Measurements from ENCODE around the gene GALP. TPM values are rescaled to one million over a fixed set of nuclear protein-coding genes. Genes with fewer than 3 reads are reported as not detected.

Gene GALP
- total and polyA plus RNA-seq, 4 donors, result 0.08 to 0.63 TPM; not detected in 2

DNA sequence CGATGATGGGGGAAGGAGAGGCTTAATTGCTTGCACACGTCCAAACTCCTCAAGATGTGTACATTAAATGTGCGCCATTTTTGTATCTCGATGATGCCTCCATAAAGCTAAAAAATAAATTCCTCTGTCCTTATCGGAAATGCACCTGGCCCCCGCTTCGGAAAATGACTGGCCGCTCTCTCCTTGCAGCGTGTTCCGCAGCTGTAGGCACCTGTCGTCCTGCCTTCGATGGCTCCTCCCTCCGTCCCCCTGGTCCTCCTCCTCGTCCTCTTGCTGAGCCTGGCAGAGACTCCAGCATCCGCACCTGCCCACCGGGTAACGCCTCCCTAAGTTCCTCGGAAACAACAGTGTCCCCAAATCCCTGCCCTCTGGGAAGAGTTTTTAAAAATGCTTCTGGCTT, 1.1 kb downstream of the GALP start:
- no peaks in the 10 kb centered on the region for H3K36me3 ChIP-seq (ENCODE audit: control insufficient read depth in 4 of 4, insufficient read depth in 3 of 4, low read depth in 1 of 4, low read length in 3 of 4)
- H3K4me1 ChIP-seq (ENCODE audit: control insufficient read depth in 4 of 4, insufficient read depth in 4 of 4, low read length in 3 of 4), result peaks cover 4 to 15% (median 7%) of the 10 kb centered on the region in 4 donors
- 86% methylated on average over 18 of the region's 18 CpGs for WGBS
- DNase-seq (ENCODE audit: low spot score), result no peak
- TF ChIP-seq, protein P1, sequence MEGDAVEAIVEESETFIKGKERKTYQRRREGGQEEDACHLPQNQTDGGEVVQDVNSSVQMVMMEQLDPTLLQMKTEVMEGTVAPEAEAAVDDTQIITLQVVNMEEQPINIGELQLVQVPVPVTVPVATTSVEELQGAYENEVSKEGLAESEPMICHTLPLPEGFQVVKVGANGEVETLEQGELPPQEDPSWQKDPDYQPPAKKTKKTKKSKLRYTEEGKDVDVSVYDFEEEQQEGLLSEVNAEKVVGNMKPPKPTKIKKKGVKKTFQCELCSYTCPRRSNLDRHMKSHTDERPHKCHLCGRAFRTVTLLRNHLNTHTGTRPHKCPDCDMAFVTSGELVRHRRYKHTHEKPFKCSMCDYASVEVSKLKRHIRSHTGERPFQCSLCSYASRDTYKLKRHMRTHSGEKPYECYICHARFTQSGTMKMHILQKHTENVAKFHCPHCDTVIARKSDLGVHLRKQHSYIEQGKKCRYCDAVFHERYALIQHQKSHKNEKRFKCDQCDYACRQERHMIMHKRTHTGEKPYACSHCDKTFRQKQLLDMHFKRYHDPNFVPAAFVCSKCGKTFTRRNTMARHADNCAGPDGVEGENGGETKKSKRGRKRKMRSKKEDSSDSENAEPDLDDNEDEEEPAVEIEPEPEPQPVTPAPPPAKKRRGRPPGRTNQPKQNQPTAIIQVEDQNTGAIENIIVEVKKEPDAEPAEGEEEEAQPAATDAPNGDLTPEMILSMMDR (IDR thresholded peaks at IDR 0.05; ENCODE audit: low read depth, low read length, missing input control), result no peak
- no peak for TF ChIP-seq NR2F2 (IDR thresholded peaks at IDR 0.05)
- TF ChIP-seq, protein P2, sequence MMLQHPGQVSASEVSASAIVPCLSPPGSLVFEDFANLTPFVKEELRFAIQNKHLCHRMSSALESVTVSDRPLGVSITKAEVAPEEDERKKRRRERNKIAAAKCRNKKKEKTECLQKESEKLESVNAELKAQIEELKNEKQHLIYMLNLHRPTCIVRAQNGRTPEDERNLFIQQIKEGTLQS (IDR thresholded peaks at IDR 0.05), result no peak
- no peak for TF ChIP-seq FOXA2 (IDR thresholded peaks at IDR 0.05)
- TF ChIP-seq RXRA (IDR thresholded peaks at IDR 0.05), result no peak
- TF ChIP-seq EGR1 (IDR thresholded peaks at IDR 0.05; ENCODE audit: low read depth in 2 of 2), result no peak
- TF ChIP-seq SP1 (IDR thresholded peaks at IDR 0.05), result no peak
- TF ChIP-seq, protein P3, sequence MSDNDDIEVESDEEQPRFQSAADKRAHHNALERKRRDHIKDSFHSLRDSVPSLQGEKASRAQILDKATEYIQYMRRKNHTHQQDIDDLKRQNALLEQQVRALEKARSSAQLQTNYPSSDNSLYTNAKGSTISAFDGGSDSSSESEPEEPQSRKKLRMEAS (IDR thresholded peaks at IDR 0.05), result no peak
- no peak for TF ChIP-seq JUND (IDR thresholded peaks at IDR 0.05)
- no peak for TF ChIP-seq HNF4G (IDR thresholded peaks at IDR 0.05)
- no peaks in the 10 kb centered on the region for H3K9me3 ChIP-seq (ENCODE audit: control insufficient read depth in 4 of 4, low read length in 3 of 4)
- H3K27me3 ChIP-seq (ENCODE audit: control insufficient read depth in 4 of 4, insufficient read depth in 4 of 4, low read length in 3 of 4), result no peaks in the 10 kb centered on the region
- H3K4me3 ChIP-seq (ENCODE audit: low read depth in 1 of 3, low read length in 3 of 3), result no peak overlapping the region
- no peak overlapping the region for H3K27ac ChIP-seq (ENCODE audit: low read depth in 1 of 2, low read length in 2 of 2)
- H3K9ac ChIP-seq (ENCODE audit: low read depth in 1 of 2, low read length in 2 of 2), result no peak overlapping the region

DNA sequence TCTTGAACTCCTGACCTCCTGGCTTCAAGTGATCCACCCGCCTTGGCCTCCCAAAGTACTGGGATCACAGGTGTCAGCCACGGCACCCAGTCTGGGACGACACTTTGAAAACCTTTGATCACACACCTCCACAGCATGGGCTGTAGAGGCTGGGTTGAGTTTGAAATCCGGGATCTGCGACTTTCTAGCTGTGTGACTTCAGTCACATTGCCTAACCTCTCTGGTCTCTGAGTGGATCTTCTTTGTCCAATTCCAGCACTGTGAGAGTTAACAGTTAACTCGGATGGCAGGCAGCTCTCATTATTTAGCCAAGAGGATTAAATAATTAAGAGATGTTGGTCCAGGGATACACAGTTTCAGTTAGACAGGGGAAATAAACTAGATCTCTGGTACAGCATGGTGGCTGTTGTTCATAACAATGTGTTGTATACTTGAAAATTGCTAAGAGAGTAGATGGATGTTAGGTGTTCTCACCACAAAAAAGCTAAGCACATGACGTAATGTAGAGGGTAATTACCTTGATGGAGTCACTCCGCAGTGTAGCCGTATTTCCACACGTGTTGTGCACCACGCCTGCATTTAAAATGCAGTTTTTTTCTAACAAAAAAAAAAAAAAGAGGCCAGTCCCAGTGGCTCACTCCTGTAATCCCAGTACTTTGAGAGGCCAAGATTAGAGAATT, 1.9 kb downstream of the GALP start:
- 67% methylated on average over 11 of the region's 11 CpGs for WGBS
- DNase-seq (ENCODE audit: low spot score), result no peak
- H3K9ac ChIP-seq (ENCODE audit: low read depth in 1 of 2, low read length in 2 of 2), result no peak overlapping the region

DNA sequence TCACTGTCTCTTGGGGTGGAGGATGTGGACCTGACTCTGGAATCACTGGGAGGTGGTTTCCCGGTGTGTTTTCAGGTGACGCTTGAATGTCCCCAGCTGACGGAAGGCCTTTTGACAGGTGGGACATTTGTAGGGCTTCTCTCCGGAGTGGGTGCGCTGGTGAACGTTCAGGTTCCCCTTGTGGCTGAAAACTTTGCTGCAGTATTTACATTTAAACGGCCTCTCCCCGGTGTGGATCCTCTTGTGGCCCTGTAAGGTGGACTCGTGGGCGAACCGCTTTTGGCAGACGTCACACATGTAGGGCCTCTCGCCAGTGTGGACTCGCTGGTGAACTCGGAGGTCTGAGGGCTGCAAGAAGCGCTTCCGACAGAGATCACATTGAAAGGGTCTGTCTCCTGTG, 14.0 kb downstream of the GALP start:
- no peak overlapping the region for H3K27ac ChIP-seq (ENCODE audit: low read depth in 1 of 2, low read length in 2 of 2)
- H3K9ac ChIP-seq (ENCODE audit: low read depth in 1 of 2, low read length in 2 of 2), result no peak overlapping the region
- no peak overlapping the region for H3K4me3 ChIP-seq (ENCODE audit: low read depth in 1 of 3, low read length in 3 of 3)
- WGBS, result 83% methylated on average over 17 of the region's 17 CpGs
- no peak for DNase-seq (ENCODE audit: low spot score)
- no peaks in the 10 kb centered on the region for H3K27me3 ChIP-seq (ENCODE audit: control insufficient read depth in 4 of 4, insufficient read depth in 4 of 4, low read length in 3 of 4)
- no peaks in the 10 kb centered on the region for H3K36me3 ChIP-seq (ENCODE audit: control insufficient read depth in 4 of 4, insufficient read depth in 3 of 4, low read depth in 1 of 4, low read length in 3 of 4)
- H3K4me1 ChIP-seq (ENCODE audit: control insufficient read depth in 4 of 4, insufficient read depth in 4 of 4, low read length in 3 of 4), result no peaks in the 10 kb centered on the region
- H3K9me3 ChIP-seq (ENCODE audit: control insufficient read depth in 4 of 4, low read length in 3 of 4), result no peaks in the 10 kb centered on the region
- TF ChIP-seq JUND (IDR thresholded peaks at IDR 0.05) (no peak), EGR1 (IDR thresholded peaks at IDR 0.05; ENCODE audit: low read depth in 2 of 2) (no peak), SP1 (IDR thresholded peaks at IDR 0.05) (no peak), HNF4G (IDR thresholded peaks at IDR 0.05) (no peak), GABPA (IDR thresholded peaks at IDR 0.05 in 1 of 2, conservative IDR thresholded peaks at IDR 0.05 in 1 of 2) (no peak), YY1 (IDR thresholded peaks at IDR 0.05) (no peak)
- TF ChIP-seq, protein P3 (IDR thresholded peaks at IDR 0.05), result no peak
- TF ChIP-seq, protein P2 (IDR thresholded peaks at IDR 0.05), result no peak
- TF ChIP-seq, protein P4, sequence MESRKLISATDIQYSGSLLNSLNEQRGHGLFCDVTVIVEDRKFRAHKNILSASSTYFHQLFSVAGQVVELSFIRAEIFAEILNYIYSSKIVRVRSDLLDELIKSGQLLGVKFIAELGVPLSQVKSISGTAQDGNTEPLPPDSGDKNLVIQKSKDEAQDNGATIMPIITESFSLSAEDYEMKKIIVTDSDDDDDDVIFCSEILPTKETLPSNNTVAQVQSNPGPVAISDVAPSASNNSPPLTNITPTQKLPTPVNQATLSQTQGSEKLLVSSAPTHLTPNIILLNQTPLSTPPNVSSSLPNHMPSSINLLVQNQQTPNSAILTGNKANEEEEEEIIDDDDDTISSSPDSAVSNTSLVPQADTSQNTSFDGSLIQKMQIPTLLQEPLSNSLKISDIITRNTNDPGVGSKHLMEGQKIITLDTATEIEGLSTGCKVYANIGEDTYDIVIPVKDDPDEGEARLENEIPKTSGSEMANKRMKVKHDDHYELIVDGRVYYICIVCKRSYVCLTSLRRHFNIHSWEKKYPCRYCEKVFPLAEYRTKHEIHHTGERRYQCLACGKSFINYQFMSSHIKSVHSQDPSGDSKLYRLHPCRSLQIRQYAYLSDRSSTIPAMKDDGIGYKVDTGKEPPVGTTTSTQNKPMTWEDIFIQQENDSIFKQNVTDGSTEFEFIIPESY (IDR thresholded peaks at IDR 0.05), result no peak
- TF ChIP-seq, protein P5, sequence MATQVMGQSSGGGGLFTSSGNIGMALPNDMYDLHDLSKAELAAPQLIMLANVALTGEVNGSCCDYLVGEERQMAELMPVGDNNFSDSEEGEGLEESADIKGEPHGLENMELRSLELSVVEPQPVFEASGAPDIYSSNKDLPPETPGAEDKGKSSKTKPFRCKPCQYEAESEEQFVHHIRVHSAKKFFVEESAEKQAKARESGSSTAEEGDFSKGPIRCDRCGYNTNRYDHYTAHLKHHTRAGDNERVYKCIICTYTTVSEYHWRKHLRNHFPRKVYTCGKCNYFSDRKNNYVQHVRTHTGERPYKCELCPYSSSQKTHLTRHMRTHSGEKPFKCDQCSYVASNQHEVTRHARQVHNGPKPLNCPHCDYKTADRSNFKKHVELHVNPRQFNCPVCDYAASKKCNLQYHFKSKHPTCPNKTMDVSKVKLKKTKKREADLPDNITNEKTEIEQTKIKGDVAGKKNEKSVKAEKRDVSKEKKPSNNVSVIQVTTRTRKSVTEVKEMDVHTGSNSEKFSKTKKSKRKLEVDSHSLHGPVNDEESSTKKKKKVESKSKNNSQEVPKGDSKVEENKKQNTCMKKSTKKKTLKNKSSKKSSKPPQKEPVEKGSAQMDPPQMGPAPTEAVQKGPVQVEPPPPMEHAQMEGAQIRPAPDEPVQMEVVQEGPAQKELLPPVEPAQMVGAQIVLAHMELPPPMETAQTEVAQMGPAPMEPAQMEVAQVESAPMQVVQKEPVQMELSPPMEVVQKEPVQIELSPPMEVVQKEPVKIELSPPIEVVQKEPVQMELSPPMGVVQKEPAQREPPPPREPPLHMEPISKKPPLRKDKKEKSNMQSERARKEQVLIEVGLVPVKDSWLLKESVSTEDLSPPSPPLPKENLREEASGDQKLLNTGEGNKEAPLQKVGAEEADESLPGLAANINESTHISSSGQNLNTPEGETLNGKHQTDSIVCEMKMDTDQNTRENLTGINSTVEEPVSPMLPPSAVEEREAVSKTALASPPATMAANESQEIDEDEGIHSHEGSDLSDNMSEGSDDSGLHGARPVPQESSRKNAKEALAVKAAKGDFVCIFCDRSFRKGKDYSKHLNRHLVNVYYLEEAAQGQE (IDR thresholded peaks at IDR 0.05), result no peak

More for the DNA sequence above, 1.9 kb downstream of the GALP start:
- Histone ChIP-seq H3K27me3 (ENCODE audit: control insufficient read depth in 4 of 4, insufficient read depth in 4 of 4, low read length in 3 of 4) (no peaks in the 10 kb centered on the region), H3K4me3 (ENCODE audit: low read depth in 1 of 3, low read length in 3 of 3) (no peak overlapping the region), H3K36me3 (ENCODE audit: control insufficient read depth in 4 of 4, insufficient read depth in 3 of 4, low read depth in 1 of 4, low read length in 3 of 4) (no peaks in the 10 kb centered on the region), H3K4me1 (ENCODE audit: control insufficient read depth in 4 of 4, insufficient read depth in 4 of 4, low read length in 3 of 4) (peaks cover 4 to 13% (median 7%) of the 10 kb centered on the region in 4 donors), H3K27ac (ENCODE audit: low read depth in 1 of 2, low read length in 2 of 2) (no peak overlapping the region), H3K9me3 (ENCODE audit: control insufficient read depth in 4 of 4, low read length in 3 of 4) (no peaks in the 10 kb centered on the region)
- TF ChIP-seq JUND (IDR thresholded peaks at IDR 0.05), result no peak
- TF ChIP-seq, protein P2 (IDR thresholded peaks at IDR 0.05), result no peak
